Liver (tissue), 3 donors: ENCODE measurements around the gene KIRREL3.

Source experiments
- ATF3 ChIP-seq: IDR thresholded peaks from 2 replicates; pipeline ENCODE4 v1.6.1; 2016; ENCODE audit warnings: antibody characterized with exemption
- CTCF ChIP-seq: fragments of 150-350 bp; IDR thresholded peaks from 2 replicates; pipeline ENCODE4 v1.5.1; 2017; ENCODE audit warnings: improper control_type of control experiment, low read depth, low read length; ENCODE audit not compliant: missing input control
- EGR1 ChIP-seq, 2 donors: IDR thresholded peaks; 2 replicates each; pipeline ENCODE4 v1.6.1; 2016 to 2018; ENCODE audit warnings: antibody characterized with exemption in 2 of 2, low read depth in 2 of 2
- JUND ChIP-seq, 2 donors: IDR thresholded peaks; 2 replicates each; pipeline ENCODE4 v1.6.1; 2016; ENCODE audit warnings: antibody characterized with exemption in 2 of 2
- MAX ChIP-seq: IDR thresholded peaks from 2 replicates; pipeline ENCODE4 v1.6.1; 2016; ENCODE audit warnings: antibody characterized with exemption
- NR2F2 ChIP-seq: IDR thresholded peaks from 2 replicates; pipeline ENCODE4 v1.6.1; 2016; ENCODE audit warnings: antibody characterized with exemption
- SP1 ChIP-seq: IDR thresholded peaks from 2 replicates; pipeline ENCODE4 v1.6.1; 2018; ENCODE audit warnings: antibody characterized with exemption, mild to moderate bottlenecking
- donor health status: healthy.
- donor health status: healthy.

DNA sequence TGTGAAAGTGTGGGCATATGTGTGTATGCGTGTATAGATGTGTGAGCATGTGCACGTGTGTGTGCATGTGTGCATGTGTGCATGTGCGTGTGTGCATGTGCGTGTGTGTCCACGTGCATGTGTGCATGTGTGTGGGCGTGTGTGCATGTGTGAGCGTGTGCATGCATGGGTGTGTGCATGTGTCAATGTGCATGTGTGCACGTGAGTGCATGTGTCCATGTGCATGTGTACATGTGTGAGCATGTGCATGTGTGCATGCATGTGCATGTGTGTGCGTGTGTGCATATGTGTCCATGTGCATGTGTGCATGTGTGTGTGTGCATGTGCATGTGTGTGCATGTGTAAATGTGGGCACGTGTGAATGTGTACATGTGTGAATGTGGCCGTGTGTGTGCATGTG, 549.8 kb downstream of the KIRREL3 start:
- TF ChIP-seq CTCF (no peak), EGR1 (IDR thresholded peaks at IDR 0.05; ENCODE audit: low read depth in 2 of 2) (no peak), JUND (IDR thresholded peaks at IDR 0.05) (no peak), SP1 (no peak), NR2F2 (no peak), MAX (no peak), ATF3 (no peak)
